ENCODE data around the gene ACSL3. TPM values are rescaled to one million over a fixed set of nuclear protein-coding genes. Genes with fewer than 3 reads are reported as not detected.

Gene ACSL3
- total RNA-seq, 2 donors from 2014 or later, result 116 to 162 TPM

GRCh38 chr2:222869252-222869560 lies 8.4 kb downstream of the ACSL3 start:
- H3K9ac ChIP-seq (ENCODE audit: low read depth in 2 of 2, low read length in 2 of 2), result no peak overlapping the region
- H3K27ac ChIP-seq, result no peak overlapping the region
- H3K36me3 ChIP-seq, result no peaks in the 10 kb centered on the region
- TF ChIP-seq CTCF (IDR thresholded peaks at IDR 0.05), result no peak
- H3K4me1 ChIP-seq, result peaks cover 5% of the 10 kb centered on the region
- no peak overlapping the region for H3K4me3 ChIP-seq
- no peak for DNase-seq
- intact Hi-C loops (cut with DNase I), result loop anchor here (5.0 kb wide), 1 partner anchor 33 kb away; no protein-coding TSS in a partner anchor
- H3K9me3 ChIP-seq, result no peaks in the 10 kb centered on the region
- H3K27me3 ChIP-seq, result no peaks in the 10 kb centered on the region

- Histone ChIP-seq H3K27ac (no peak overlapping the region), H3K27me3 (no peaks in the 10 kb centered on the region), H3K4me1 (no peaks in the 10 kb centered on the region), H3K9me3 (no peaks in the 10 kb centered on the region), H3K36me3 (no peaks in the 10 kb centered on the region), H3K9ac (ENCODE audit: low read depth in 2 of 2, low read length in 2 of 2) (no peak overlapping the region), H3K4me3 (no peak overlapping the region)
- TF ChIP-seq CTCF (IDR thresholded peaks at IDR 0.05), result no peak
- DNase-seq, result no peak
- intact Hi-C loops (cut with DNase I), result no loop called here
Observed at GRCh38 chr2:222871291-222871690, 10.5 kb downstream of the ACSL3 start.

GRCh38 chr2:222872551-222872950 lies 11.7 kb downstream of the ACSL3 start:
- no peak overlapping the region for H3K9ac ChIP-seq (ENCODE audit: low read depth in 2 of 2, low read length in 2 of 2)
- TF ChIP-seq CTCF (IDR thresholded peaks at IDR 0.05), result no peak

DNA sequence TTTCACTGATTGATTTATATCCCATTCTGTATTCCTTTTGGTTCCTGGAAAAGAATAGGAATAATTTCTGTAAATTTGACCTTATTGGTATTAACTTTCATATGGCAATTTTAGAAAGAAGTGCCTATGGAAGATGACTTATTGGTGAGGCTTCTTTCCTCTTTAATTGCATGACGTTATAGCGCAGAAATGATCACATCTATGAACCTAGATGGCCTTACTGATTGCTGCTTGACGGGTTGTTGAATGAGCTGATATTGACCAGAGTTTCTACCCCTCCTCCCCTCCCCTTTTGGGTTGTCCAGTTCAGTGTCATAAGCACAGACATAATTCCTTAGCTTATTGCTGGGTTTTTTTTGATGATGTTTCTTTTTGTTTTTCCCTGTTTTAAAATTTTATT lies 14.6 kb downstream of the ACSL3 start:
- H3K4me3 ChIP-seq, result no peak overlapping the region
- no peaks in the 10 kb centered on the region for H3K9me3 ChIP-seq
- H3K27me3 ChIP-seq, result no peaks in the 10 kb centered on the region
- no peak for DNase-seq
- H3K27ac ChIP-seq, result no peak overlapping the region
- H3K36me3 ChIP-seq, result no peaks in the 10 kb centered on the region
- H3K9ac ChIP-seq (ENCODE audit: low read depth in 2 of 2, low read length in 2 of 2), result no peak overlapping the region
- no peaks in the 10 kb centered on the region for H3K4me1 ChIP-seq
- intact Hi-C loops (cut with DNase I), result no loop called here
- no peak for TF ChIP-seq CTCF (IDR thresholded peaks at IDR 0.05)

More at GRCh38 chr2:222872551-222872950, 11.7 kb downstream of the ACSL3 start:
- H3K4me1 ChIP-seq, result no peaks in the 10 kb centered on the region
- H3K27ac ChIP-seq, result no peak overlapping the region
- no peak overlapping the region for H3K4me3 ChIP-seq
- H3K36me3 ChIP-seq, result no peaks in the 10 kb centered on the region
- no peaks in the 10 kb centered on the region for H3K9me3 ChIP-seq
- intact Hi-C loops (cut with DNase I), result no loop called here
- no peaks in the 10 kb centered on the region for H3K27me3 ChIP-seq
- no peak for DNase-seq

DNA sequence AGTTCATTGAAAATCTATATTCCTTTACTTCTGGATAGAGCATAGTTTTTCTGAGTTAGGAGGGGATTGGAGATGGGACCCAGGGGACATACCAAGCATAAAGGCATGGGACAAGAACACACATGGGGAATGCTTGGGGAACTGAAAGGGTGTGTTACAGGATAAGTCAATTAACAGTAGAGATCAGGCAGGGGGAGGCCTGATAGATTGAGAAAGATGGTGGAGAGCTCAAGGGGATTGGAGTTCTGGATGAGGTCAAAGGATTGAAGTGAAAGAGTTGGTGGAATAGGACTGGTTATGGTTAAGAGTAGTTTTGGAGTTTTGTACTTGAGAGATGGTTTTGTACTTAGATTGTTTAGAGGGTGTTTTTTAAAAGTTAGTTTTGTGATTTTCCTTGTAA lies 16.1 kb downstream of the ACSL3 start:
- Histone ChIP-seq H3K9ac (ENCODE audit: low read depth in 2 of 2, low read length in 2 of 2) (no peak overlapping the region), H3K4me3 (no peak overlapping the region), H3K36me3 (no peaks in the 10 kb centered on the region), H3K27ac (no peak overlapping the region), H3K27me3 (no peaks in the 10 kb centered on the region), H3K4me1 (no peaks in the 10 kb centered on the region), H3K9me3 (no peaks in the 10 kb centered on the region)
- TF ChIP-seq CTCF (IDR thresholded peaks at IDR 0.05), result no peak
- DNase-seq, result no peak
- intact Hi-C loops (cut with DNase I), result no loop called here
